Stimulated activated CD8-positive, alpha-beta memory T cell treated with anti-CD3 and anti-CD28 coated beads, Interleukin-7, amount 100 ng/mL, for 24 hours (primary cell): ENCODE data around the gene ETV5.
"Not testable (repeated sequence)": the region's sequence is repeated elsewhere in the genome, so short reads cannot be mapped to it uniquely, and the experiment has no call there.

Experiments used
- DNase-seq: peaks from one replicate; pipeline ENCODE4 v3.0.0-alpha.2; 2020; ENCODE audit warnings: low read depth

The ETV5 gene

DNA sequence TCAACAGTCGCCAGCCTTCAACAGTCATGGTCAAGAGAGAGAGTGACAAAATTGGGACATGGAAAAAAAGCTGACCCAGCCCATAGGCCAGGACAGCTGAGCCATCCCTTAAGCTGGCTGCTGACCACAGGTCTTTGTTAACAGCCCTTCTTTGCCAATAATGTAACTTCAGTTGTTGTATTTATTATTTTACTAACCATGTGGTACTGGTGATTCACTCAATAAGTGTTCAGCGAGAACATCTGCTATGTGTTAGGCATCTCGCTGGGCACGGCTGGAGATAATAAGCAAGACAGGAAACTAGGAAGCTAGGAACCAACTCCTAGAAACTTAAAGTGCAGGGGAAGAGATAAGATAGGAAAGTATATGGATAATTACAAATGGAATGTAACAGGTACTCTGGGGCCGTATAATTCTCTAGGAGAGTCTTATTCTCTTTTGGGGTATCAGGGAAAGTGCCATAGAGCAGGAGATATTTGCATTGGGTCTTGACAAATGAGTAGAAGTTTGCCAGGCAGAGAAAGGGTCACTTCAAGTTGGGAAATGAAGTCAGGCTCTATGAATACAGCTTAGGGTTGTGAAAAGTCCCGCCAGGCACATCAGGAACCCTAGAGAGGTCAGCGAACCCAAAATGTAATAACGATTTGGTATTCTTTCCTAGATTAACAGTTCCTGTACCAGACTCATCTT, 87.1 kb downstream of the ETV5 start:
- DNase-seq, result no peak

DNA sequence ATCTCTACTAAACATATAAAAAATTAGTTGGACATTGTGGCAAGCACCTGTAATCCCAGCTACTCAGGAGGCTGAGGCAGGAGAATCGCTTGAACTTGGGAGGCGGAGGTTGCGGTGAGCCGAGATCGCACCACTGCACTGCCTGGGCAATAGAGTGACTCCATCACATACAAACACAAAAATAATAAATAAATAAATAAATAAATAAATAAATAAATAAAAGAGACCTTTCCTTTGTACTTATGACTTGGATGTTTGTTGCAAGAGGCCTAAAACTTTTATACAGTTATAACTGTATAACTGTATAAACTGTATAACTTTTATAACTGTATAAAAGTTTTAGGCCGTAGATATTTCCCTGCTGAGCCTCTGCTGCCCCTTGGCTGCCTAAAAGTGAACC, 87.6 kb downstream of the ETV5 start:
- DNase-seq, result not testable (repeated sequence)

DNA sequence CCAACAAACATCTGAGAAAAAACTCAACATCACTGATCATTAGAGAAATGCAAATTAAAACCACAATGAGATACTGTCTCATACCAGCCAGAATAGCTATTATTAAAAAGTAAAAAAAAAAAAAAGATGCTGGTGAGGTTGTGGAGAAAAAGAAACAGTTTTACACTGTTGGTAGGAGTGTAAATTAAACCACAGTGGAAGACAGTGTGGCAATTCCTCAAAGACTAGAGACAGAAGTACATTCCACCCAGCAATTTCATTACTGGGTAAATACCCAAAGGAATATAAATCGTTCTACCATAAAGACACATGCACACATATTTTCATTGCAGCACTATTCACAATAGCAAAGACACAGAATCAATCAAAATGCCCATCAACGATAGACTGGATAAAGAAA, 89.6 kb downstream of the ETV5 start:
- DNase-seq, result not testable (repeated sequence)

DNA sequence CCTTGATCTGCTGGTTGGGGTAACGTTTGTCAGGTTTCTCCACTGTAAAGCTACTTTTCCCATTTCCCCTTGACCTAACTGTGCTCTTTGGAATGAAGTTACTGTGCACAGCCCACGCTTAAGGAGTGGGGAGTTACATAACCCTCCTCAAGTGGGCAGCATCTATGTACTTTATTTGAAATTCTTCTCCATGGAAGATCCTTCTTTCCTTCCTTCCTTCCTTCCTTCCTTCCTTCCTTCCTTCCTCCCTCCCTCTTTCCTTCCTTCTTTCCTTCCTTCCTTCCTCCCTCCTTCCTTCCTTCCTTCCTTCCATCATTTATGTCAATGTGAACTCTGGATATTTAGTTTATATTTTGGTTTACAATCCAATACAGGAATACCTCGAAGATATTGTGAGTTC, 94.0 kb downstream of the ETV5 start:
- no peak for DNase-seq

DNA sequence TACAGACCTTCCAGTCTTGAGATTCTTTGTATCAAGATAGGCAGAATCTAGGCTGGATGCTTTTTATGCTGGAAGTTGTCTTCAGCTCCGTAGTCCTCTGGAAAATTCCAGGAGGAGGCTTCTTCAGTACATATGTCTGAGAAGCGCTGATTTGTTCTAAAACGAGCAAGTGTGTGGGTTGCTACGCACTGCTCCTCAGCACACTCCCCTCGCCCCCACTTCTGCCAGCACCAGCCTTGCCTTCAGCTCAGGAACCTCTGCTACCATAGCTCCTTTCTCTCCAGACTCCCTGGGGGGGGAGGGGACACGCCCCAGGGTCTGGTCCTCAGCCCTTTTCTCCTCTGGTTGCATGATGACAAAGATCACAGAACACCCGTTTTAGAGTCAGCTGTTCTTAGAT, 95.6 kb downstream of the ETV5 start:
- no peak for DNase-seq

- no peak for DNase-seq
Measured at GRCh38 chr3:186012137-186012536, 96.8 kb downstream of the ETV5 start.

DNA sequence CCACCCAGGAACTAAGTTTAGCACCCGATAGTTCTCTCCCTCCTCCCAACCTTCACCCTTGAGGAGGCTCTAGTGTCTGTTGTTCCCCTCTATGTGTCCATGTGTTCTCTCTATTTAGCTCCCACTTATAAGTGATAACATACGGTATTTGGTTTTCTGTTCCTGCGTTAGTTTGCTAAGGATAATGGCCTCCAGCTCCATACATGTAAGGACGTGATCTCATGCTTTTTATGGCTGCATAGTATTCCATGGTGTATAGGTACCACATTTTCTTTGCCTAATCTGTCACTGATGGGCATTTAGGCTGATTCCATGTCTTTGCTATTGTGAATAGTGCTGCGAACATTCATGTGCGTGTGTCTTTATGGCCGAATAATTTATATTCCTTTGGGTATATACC, 104.2 kb downstream of the ETV5 start:
- no peak for DNase-seq

- DNase-seq, result no peak
Measured at GRCh38 chr3:186004209-186004608, 104.7 kb downstream of the ETV5 start.

- DNase-seq, result no peak
Measured at GRCh38 chr3:186003610-186004009, 105.3 kb downstream of the ETV5 start.

DNA sequence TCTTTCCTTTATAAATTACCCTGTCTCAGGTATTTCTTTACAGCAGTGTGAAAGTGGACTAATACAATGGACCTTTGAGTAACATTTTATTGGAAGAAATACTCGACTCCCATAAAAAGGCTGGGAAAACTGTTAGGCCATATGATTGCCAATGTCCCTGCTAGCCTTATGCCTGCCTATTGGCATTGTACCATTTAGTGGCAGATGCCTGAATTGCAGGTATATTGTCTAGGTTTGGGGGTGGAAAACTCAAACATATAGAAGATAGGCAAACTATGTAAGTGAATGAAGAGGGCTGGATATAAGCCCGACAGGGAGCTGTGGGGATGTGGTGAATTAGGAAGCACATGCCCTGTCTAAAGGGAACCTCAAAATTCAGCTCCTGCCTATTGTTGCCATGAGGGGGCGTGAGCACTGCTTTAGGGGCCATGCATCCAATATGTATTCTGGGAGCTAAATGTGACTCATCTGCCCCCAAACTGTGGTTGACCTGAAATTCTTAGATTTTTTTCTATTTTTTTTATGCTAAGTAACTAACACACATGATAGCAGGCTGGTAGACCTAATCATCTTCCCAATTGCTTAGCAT, 105.9 kb downstream of the ETV5 start:
- no peak for DNase-seq

DNA sequence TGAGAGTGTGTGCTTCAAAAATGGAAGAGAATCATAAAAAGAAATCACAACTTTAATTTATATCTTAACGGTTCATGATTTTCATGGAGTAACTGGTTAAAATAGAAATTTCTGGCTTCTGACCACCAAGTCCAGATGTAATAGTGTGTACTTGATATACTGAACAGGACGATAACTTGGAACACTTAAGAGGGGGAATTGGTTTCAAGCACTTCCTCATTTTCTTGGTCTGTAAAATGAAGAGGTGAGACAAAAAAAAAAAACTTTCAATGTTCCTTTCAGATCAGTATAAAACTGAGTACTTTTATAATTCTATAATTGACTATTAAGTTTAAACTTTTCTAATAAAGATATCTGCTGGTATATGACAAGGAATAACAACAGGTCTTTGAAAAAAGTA, 107.0 kb downstream of the ETV5 start:
- no peak for DNase-seq

- DNase-seq, result no peak
Measured at GRCh38 chr3:185999221-185999620, 109.7 kb downstream of the ETV5 start.

- no peak for DNase-seq
Measured at GRCh38 chr3:185998136-185998535, 110.8 kb downstream of the ETV5 start.

- DNase-seq, result no peak
Measured at GRCh38 chr3:185997130-185997529, 111.8 kb downstream of the ETV5 start.
